NCI-H1436 (cell line): Measurements from ENCODE around the gene EXOC7.
"Not testable (repeated sequence)": the region's sequence is repeated elsewhere in the genome, so short reads cannot be mapped to it uniquely, and the experiment has no call there.

Experiments used
- DNase-seq: peaks from one replicate; lab custom pipeline; 2025; lab: John Stamatoyannopoulos, UW

EXOC7 gene

GRCh38 chr17:76088041-76088867, 15.3 kb downstream of the EXOC7 start:
- DNase-seq, result no peak

- no peak for DNase-seq
Measured at GRCh38 chr17:76087531-76087930, 16.1 kb downstream of the EXOC7 start.

GRCh38 chr17:76086384-76086783, 17.2 kb downstream of the EXOC7 start:
- DNase-seq, result no peak

- no peak for DNase-seq
Measured at GRCh38 chr17:76085731-76086366, 17.7 kb downstream of the EXOC7 start.

GRCh38 chr17:76085066-76085730, 18.4 kb downstream of the EXOC7 start:
- DNase-seq, result no peak

- DNase-seq, result no peak
Measured at GRCh38 chr17:76083536-76084182, 19.9 kb downstream of the EXOC7 start.

- DNase-seq, result no peak
Measured at GRCh38 chr17:76082326-76083251, 21.0 kb downstream of the EXOC7 start.

- DNase-seq, result no peak
Measured at GRCh38 chr17:76081295-76082210, 22.0 kb downstream of the EXOC7 start.

- DNase-seq, result no peak
Measured at GRCh38 chr17:76080768-76081287, 22.8 kb downstream of the EXOC7 start.

GRCh38 chr17:76079956-76080767, 23.4 kb downstream of the EXOC7 start:
- no peak for DNase-seq

GRCh38 chr17:76079535-76079955, 24.0 kb downstream of the EXOC7 start:
- DNase-seq, result no peak

- peak; percentile 33 for DNase-seq
Measured at GRCh38 chr17:76078860-76079534, 24.6 kb downstream of the EXOC7 start, which contains the start of gene ZACN. Gene ZACN (plus strand): TSS chr17:76079182. CDS start chr17:76079265, 83 bp downstream.

- DNase-seq, result not testable (repeated sequence)
Measured at GRCh38 chr17:76078370-76078769, 25.2 kb downstream of the EXOC7 start.

- no peak for DNase-seq
Measured at GRCh38 chr17:76077584-76078110, 25.9 kb downstream of the EXOC7 start.

- no peak for DNase-seq
Measured at GRCh38 chr17:76076765-76077583, 26.6 kb downstream of the EXOC7 start.

GRCh38 chr17:76076146-76076764, 27.3 kb downstream of the EXOC7 start:
- DNase-seq, result no peak
